ENCODE results near the gene NMT1.

NMT1 gene

GRCh38 chr17:45130681-45131615 is 69.8 kb downstream of the NMT1 start:
- POLR2A ChIA-PET, result interaction anchor here (2.4 kb wide), 2 partner anchors 18 kb away, joined by 17 to 20 read pairs; partner anchors contain the start of gene HEXIM1
- 0 out of 3 replicates have a peak, but pooled peaks cover 0 to 4% of the 10 kb centered on the region in 2 experiments for H3K36me3 ChIP-seq (ENCODE audit: control insufficient read depth in 2 of 2, insufficient read depth in 1 of 2, low read length in 2 of 2)
- no peak overlapping the region for H3K27ac ChIP-seq (ENCODE audit: extremely low read depth, low read depth, low read length)
- no peaks in the 10 kb centered on the region for H3K9me3 ChIP-seq (ENCODE audit: control insufficient read depth, insufficient read depth, low read depth, low read length)
- CTCF ChIA-PET, result interaction anchor here (0.6 to 10.1 kb wide), 12 partner anchors 14 to 356 kb away, joined by 3 to 209 read pairs (median 6); partner anchors contain the start of gene HEXIM1
- TF ChIP-seq ZNF335 (tag by site-specific recombination; conservative IDR thresholded peaks at IDR 0.05), result no peak
- TF ChIP-seq ZNF596 (tag by site-specific recombination; IDR thresholded peaks at IDR 0.05), result no peak
- TF ChIP-seq ZNF280C (tag by site-specific recombination; IDR thresholded peaks at IDR 0.05), result no peak
- TF ChIP-seq ZNF394 (tag by site-specific recombination; IDR thresholded peaks at IDR 0.05; ENCODE audit: borderline replicate concordance), result no peak
- TF ChIP-seq, protein P1, sequence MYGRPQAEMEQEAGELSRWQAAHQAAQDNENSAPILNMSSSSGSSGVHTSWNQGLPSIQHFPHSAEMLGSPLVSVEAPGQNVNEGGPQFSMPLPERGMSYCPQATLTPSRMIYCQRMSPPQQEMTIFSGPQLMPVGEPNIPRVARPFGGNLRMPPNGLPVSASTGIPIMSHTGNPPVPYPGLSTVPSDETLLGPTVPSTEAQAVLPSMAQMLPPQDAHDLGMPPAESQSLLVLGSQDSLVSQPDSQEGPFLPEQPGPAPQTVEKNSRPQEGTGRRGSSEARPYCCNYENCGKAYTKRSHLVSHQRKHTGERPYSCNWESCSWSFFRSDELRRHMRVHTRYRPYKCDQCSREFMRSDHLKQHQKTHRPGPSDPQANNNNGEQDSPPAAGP (tag by site-specific recombination; IDR thresholded peaks at IDR 0.05), result 0 out of 2 replicates have a peak, but pooled peaks have one; percentile 14
- peak; percentile 6; the same call in 1 of the 2 replicates for TF ChIP-seq SCRT2 (tag by site-specific recombination; IDR thresholded peaks at IDR 0.05)
- TF ChIP-seq KLF1 (tag by site-specific recombination; IDR thresholded peaks at IDR 0.05), result peak; percentile 47
- TF ChIP-seq MEIS1 (CRISPR knock-in tag; IDR thresholded peaks at IDR 0.05; ENCODE audit: borderline replicate concordance), result no peak
- peak; percentile 47 for TF ChIP-seq GLIS2 (tag by site-specific recombination; IDR thresholded peaks at IDR 0.05)
- peak; percentile 34; the same call in 1 of the 2 replicates for TF ChIP-seq HIC1 (tag by site-specific recombination; IDR thresholded peaks at IDR 0.05)
- TF ChIP-seq PATZ1 (tag by site-specific recombination; IDR thresholded peaks at IDR 0.05), result peak; percentile 28; the same call in 1 of the 2 replicates
- TF ChIP-seq, protein P2, sequence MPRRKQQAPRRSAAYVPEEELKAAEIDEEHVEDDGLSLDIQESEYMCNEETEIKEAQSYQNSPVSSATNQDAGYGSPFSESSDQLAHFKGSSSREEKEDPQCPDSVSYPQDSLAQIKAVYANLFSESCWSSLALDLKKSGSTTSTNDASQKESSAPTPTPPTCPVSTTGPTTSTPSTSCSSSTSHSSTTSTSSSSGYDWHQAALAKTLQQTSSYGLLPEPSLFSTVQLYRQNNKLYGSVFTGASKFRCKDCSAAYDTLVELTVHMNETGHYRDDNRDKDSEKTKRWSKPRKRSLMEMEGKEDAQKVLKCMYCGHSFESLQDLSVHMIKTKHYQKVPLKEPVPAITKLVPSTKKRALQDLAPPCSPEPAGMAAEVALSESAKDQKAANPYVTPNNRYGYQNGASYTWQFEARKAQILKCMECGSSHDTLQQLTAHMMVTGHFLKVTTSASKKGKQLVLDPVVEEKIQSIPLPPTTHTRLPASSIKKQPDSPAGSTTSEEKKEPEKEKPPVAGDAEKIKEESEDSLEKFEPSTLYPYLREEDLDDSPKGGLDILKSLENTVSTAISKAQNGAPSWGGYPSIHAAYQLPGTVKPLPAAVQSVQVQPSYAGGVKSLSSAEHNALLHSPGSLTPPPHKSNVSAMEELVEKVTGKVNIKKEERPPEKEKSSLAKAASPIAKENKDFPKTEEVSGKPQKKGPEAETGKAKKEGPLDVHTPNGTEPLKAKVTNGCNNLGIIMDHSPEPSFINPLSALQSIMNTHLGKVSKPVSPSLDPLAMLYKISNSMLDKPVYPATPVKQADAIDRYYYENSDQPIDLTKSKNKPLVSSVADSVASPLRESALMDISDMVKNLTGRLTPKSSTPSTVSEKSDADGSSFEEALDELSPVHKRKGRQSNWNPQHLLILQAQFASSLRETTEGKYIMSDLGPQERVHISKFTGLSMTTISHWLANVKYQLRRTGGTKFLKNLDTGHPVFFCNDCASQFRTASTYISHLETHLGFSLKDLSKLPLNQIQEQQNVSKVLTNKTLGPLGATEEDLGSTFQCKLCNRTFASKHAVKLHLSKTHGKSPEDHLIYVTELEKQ (tag by site-specific recombination; IDR thresholded peaks at IDR 0.05; ENCODE audit: borderline replicate concordance), result 0 out of 2 replicates have a peak, but pooled peaks have one; percentile 49
- peak; percentile 24; the same call in 1 of the 2 replicates for TF ChIP-seq ZNF600 (tag by site-specific recombination; IDR thresholded peaks at IDR 0.05)
- 0 out of 2 replicates have a peak, but pooled peaks have one; percentile 21 for TF ChIP-seq ZNF366 (tag by site-specific recombination; conservative IDR thresholded peaks at IDR 0.05)
- TF ChIP-seq ZBTB10 (tag by site-specific recombination; IDR thresholded peaks at IDR 0.05), result peak; percentile 48; the same call in 1 of the 2 replicates
- TF ChIP-seq ZNF792 (tag by site-specific recombination; IDR thresholded peaks at IDR 0.05), result peak; percentile 79
- H3K4me1 ChIP-seq (ENCODE audit: control insufficient read depth, insufficient read depth, low read length), result peaks cover 3% of the 10 kb centered on the region
- peak overlapping the region; percentile 70; the same call in 1 of the 2 replicates for H3K4me3 ChIP-seq (ENCODE audit: low read depth, low read length)

Data from HEK293 (cell line).